ENCODE results near the gene GMEB2.
A peak's percentile ranks its signal among the peaks of the same experiment; 100 is the strongest.
"Not testable (repeated sequence)": the region's sequence is repeated elsewhere in the genome, so short reads cannot be mapped to it uniquely, and the experiment has no call there.

Gene GMEB2

GRCh38 chr20:63564036-63564810 lies 62.7 kb downstream of the GMEB2 start:
- intact Hi-C loops (cut with DNase I), result no loop called here
- DNase-seq, result no peak

- intact Hi-C loops (cut with DNase I), result no loop called here
- DNase-seq, result no peak
Measured at GRCh38 chr20:63563225-63563935, 63.5 kb downstream of the GMEB2 start.

GRCh38 chr20:63562461-63563224 lies 64.3 kb downstream of the GMEB2 start:
- intact Hi-C loops (cut with DNase I), result no loop called here
- DNase-seq, result no peak

- no peak for DNase-seq
- intact Hi-C loops (cut with DNase I), result no loop called here
Measured at GRCh38 chr20:63561624-63562396, 65.1 kb downstream of the GMEB2 start.

- intact Hi-C loops (cut with DNase I), result no loop called here
- no peak for DNase-seq
Measured at GRCh38 chr20:63560856-63561609, 65.9 kb downstream of the GMEB2 start.

GRCh38 chr20:63560333-63560805 lies 66.5 kb downstream of the GMEB2 start:
- intact Hi-C loops (cut with DNase I), result no loop called here

GRCh38 chr20:63559485-63560332 lies 67.2 kb downstream of the GMEB2 start:
- not testable (repeated sequence) for DNase-seq

More at GRCh38 chr20:63560333-63560805, 66.5 kb downstream of the GMEB2 start:
- DNase-seq, result no peak

GRCh38 chr20:63558804-63559484 lies 68.0 kb downstream of the GMEB2 start:
- intact Hi-C loops (cut with DNase I), result no loop called here
- no peak for DNase-seq

More at GRCh38 chr20:63559485-63560332, 67.2 kb downstream of the GMEB2 start:
- intact Hi-C loops (cut with DNase I), result not testable (repeated sequence)

GRCh38 chr20:63557481-63557891 lies 69.4 kb downstream of the GMEB2 start:
- no peak for DNase-seq
- intact Hi-C loops (cut with DNase I), result no loop called here

- DNase-seq, result no peak
- intact Hi-C loops (cut with DNase I), result no loop called here
Measured at GRCh38 chr20:63556873-63557478, 69.9 kb downstream of the GMEB2 start.

GRCh38 chr20:63555661-63556381 lies 71.1 kb downstream of the GMEB2 start:
- intact Hi-C loops (cut with DNase I), result no loop called here
- no peak for DNase-seq

GRCh38 chr20:63554361-63555278 lies 72.3 kb downstream of the GMEB2 start:
- DNase-seq, result no peak
- intact Hi-C loops (cut with DNase I), result no loop called here

- intact Hi-C loops (cut with DNase I), result no loop called here
- DNase-seq, result no peak
Measured at GRCh38 chr20:63553933-63554290, 73.0 kb downstream of the GMEB2 start, which contains the start of gene FNDC11. TSS of gene FNDC11 (plus strand) at chr20:63554159. CDS start at chr20:63555664, 1,505 bp downstream.

- intact Hi-C loops (cut with DNase I), result no loop called here
- peak in 1 of 10 donors; percentile 35 for DNase-seq
Measured at GRCh38 chr20:63553251-63553932, 73.5 kb downstream of the GMEB2 start.
